ENCODE results near the gene TBX20. TPM values are rescaled to one million over a fixed set of nuclear protein-coding genes. Genes with fewer than 3 reads are reported as not detected.

Gene TBX20
- total and polyA plus RNA-seq, 2 experiments from 2014 or later = not detected

- DNase-seq = no peak
- peaks cover 92% of the 10 kb centered on the region for H3K27me3 ChIP-seq (replicated peaks; ENCODE audit: insufficient read depth)
- H3K4me3 ChIP-seq = no peak overlapping the region
- in situ Hi-C loops (cut with MboI) = no loop called here
- H3K9me3 ChIP-seq (ENCODE audit: low read depth) = no peaks in the 10 kb centered on the region
- H3F3A ChIP-seq (ENCODE audit: insufficient read depth) = no peaks in the 10 kb centered on the region
- no peak overlapping the region for H3K4me2 ChIP-seq (ENCODE audit: unreplicated experiment)
- no peaks in the 10 kb centered on the region for H3K4me1 ChIP-seq (ENCODE audit: insufficient read depth)
- TF ChIP-seq EZH2 (IDR thresholded peaks at IDR 0.05; ENCODE audit: insufficient read depth, poor library complexity, severe bottlenecking) = no peak
- no peak for TF ChIP-seq EZH2phosphoT487 (IDR thresholded peaks at IDR 0.05; ENCODE audit: insufficient read depth, low read depth)
- WGBS, 2 experiments (ENCODE audit: low coverage in 1 of 2, low lambda C conversion rate in 2 of 2, missing lambda C conversion rate in 2 of 2) = 19 to 33% methylated on average over 1 of the region's 1 CpG
- no peak overlapping the region for H3K27ac ChIP-seq
- no peaks in the 10 kb centered on the region for H3K36me3 ChIP-seq (ENCODE audit: low read depth)
- no peaks in the 10 kb centered on the region for H3K79me2 ChIP-seq (ENCODE audit: insufficient read depth)
- H4K20me1 ChIP-seq (ENCODE audit: insufficient read depth) = no peaks in the 10 kb centered on the region
- no peak overlapping the region for H2AFZ ChIP-seq
- no peaks in the 10 kb centered on the region for H3K9me2 ChIP-seq (ENCODE audit: insufficient read depth)
- no peak overlapping the region for H3K9ac ChIP-seq
These were observed 3.0 kb downstream of the TBX20 start for GRCh38 chr7:35250941-35251340.

GRCh38 chr7:35250452-35250851, 3.4 kb downstream of the TBX20 start:
- in situ Hi-C loops (cut with MboI) = no loop called here
- Histone ChIP-seq H3K79me2 (ENCODE audit: insufficient read depth) (no peaks in the 10 kb centered on the region), H4K20me1 (ENCODE audit: insufficient read depth) (no peaks in the 10 kb centered on the region), H3F3A (ENCODE audit: insufficient read depth) (no peaks in the 10 kb centered on the region), H3K9me3 (ENCODE audit: low read depth) (no peaks in the 10 kb centered on the region), H3K36me3 (ENCODE audit: low read depth) (no peaks in the 10 kb centered on the region), H3K4me2 (ENCODE audit: unreplicated experiment) (no peak overlapping the region), H3K4me3 (no peak overlapping the region), H3K27ac (no peak overlapping the region), H3K9me2 (ENCODE audit: insufficient read depth) (no peaks in the 10 kb centered on the region), H3K27me3 (replicated peaks; ENCODE audit: insufficient read depth) (peaks cover 88% of the 10 kb centered on the region), H3K4me1 (ENCODE audit: insufficient read depth) (no peaks in the 10 kb centered on the region), H3K9ac (no peak overlapping the region), H2AFZ (no peak overlapping the region)
- TF ChIP-seq EZH2phosphoT487 (IDR thresholded peaks at IDR 0.05; ENCODE audit: insufficient read depth, low read depth) (no peak), EZH2 (IDR thresholded peaks at IDR 0.05; ENCODE audit: insufficient read depth, poor library complexity, severe bottlenecking) (no peak)
- whole genome bisulfite sequencing, 2 experiments (ENCODE audit: low coverage in 1 of 2, low lambda C conversion rate in 2 of 2, missing lambda C conversion rate in 2 of 2) = 0 to 3% methylated on average over 2 of the region's 2 CpGs
- DNase-seq = no peak

DNA sequence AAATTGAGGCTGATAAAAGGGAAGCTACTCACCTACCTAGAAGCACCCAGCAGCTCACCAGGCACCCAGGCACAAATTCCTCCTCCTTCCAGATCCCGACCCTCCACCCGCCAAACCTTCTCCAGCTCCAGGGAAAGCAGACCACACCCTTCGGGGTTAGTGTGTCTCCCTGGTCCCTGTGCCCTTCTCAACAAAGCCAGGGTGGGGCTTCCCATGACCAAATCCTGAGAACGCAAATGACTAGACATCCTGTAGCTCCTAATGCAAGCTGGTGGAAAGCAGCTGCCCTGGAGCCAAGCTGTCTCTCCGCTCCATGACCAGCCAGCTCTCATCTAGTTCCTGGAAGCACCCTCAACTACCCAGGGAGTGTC, 4.4 kb downstream of the TBX20 start:
- Histone ChIP-seq H4K20me1 (ENCODE audit: insufficient read depth) (no peaks in the 10 kb centered on the region), H3K9ac (no peak overlapping the region), H3K36me3 (ENCODE audit: low read depth) (no peaks in the 10 kb centered on the region), H3K79me2 (ENCODE audit: insufficient read depth) (no peaks in the 10 kb centered on the region), H3K9me2 (ENCODE audit: insufficient read depth) (no peaks in the 10 kb centered on the region), H3K27me3 (replicated peaks; ENCODE audit: insufficient read depth) (peaks cover 78% of the 10 kb centered on the region), H2AFZ (no peak overlapping the region), H3K9me3 (ENCODE audit: low read depth) (no peaks in the 10 kb centered on the region), H3K4me1 (ENCODE audit: insufficient read depth) (no peaks in the 10 kb centered on the region), H3K4me2 (ENCODE audit: unreplicated experiment) (no peak overlapping the region), H3K27ac (no peak overlapping the region), H3K4me3 (no peak overlapping the region), H3F3A (ENCODE audit: insufficient read depth) (no peaks in the 10 kb centered on the region)
- WGBS, 2 experiments (ENCODE audit: low coverage in 1 of 2, low lambda C conversion rate in 2 of 2, missing lambda C conversion rate in 2 of 2) = 0 to 4% methylated on average over 5 of the region's 5 CpGs
- no peak for DNase-seq
- TF ChIP-seq EZH2 (IDR thresholded peaks at IDR 0.05; ENCODE audit: insufficient read depth, poor library complexity, severe bottlenecking) = no peak
- no peak for TF ChIP-seq EZH2phosphoT487 (IDR thresholded peaks at IDR 0.05; ENCODE audit: insufficient read depth, low read depth)
- in situ Hi-C loops (cut with MboI) = no loop called here

DNA sequence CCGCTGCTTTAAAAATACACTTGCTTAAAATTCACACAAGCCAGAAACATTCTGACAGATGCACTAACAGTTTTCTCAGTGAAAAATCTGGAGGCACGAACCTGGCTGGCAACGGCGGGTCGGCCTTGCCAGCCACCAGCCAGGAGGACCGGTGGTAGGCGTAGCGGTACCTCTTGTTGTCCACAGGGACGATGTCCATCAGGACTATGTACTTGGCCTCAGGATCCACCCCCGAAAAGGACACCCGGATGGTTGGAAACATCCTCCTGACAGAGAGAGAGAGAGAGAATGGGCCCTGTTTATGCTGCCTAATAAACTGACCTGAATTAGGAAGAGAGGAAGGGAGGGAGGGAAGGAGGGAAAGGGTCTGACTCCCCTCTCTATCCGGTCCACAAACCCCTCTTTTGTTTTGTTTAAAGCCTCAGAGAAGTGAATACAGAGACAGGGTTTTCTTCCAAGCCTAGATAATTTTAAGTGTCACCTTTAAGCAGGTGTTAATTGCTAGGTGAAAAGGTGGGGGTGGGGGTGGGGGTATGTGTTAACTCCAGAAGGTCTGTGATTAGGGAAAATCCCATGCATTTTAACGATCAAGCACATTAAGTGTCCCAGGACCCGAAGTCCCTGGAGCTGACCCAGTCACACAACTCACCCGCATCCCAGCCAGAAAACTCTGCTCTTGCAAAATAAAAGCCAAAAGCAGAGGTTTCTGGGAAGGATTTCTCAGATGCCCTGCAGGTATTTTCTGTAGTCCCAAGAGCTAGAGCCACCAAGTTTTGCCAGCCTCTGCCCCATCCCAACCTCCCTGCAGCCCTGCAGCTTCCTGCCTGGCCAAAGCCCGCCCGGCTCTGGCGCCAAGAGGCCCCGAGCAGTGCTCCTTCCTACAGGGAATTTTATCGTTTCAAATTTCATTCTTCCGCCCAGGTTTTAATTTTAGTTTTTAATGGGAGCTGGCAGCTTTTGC, 5.0 kb downstream of the TBX20 start:
- H3K4me3 ChIP-seq = no peak overlapping the region
- no peaks in the 10 kb centered on the region for H3K9me2 ChIP-seq (ENCODE audit: insufficient read depth)
- H3K9me3 ChIP-seq (ENCODE audit: low read depth) = no peaks in the 10 kb centered on the region
- no peak overlapping the region for H3K27ac ChIP-seq
- no peaks in the 10 kb centered on the region for H3F3A ChIP-seq (ENCODE audit: insufficient read depth)
- no peak for DNase-seq
- H3K36me3 ChIP-seq (ENCODE audit: low read depth) = no peaks in the 10 kb centered on the region
- H3K27me3 ChIP-seq (replicated peaks; ENCODE audit: insufficient read depth) = peaks cover 72% of the 10 kb centered on the region
- H3K4me2 ChIP-seq (ENCODE audit: unreplicated experiment) = no peak overlapping the region
- no peaks in the 10 kb centered on the region for H3K4me1 ChIP-seq (ENCODE audit: insufficient read depth)
- no peaks in the 10 kb centered on the region for H4K20me1 ChIP-seq (ENCODE audit: insufficient read depth)
- in situ Hi-C loops (cut with MboI) = no loop called here
- H3K9ac ChIP-seq = no peak overlapping the region
- 27 to 30% methylated on average over 21 of the region's 21 CpGs for WGBS, 2 experiments (ENCODE audit: low coverage in 1 of 2, low lambda C conversion rate in 2 of 2, missing lambda C conversion rate in 2 of 2)
- H3K79me2 ChIP-seq (ENCODE audit: insufficient read depth) = no peaks in the 10 kb centered on the region
- TF ChIP-seq EZH2phosphoT487 (IDR thresholded peaks at IDR 0.05; ENCODE audit: insufficient read depth, low read depth) = no peak
- no peak for TF ChIP-seq EZH2 (IDR thresholded peaks at IDR 0.05; ENCODE audit: insufficient read depth, poor library complexity, severe bottlenecking)
- H2AFZ ChIP-seq = no peak overlapping the region
